Mammary epithelial cell (primary cell): ENCODE measurements around the gene DGKD.

ENCODE experiments used
- CTCF ChIP-seq, 2 donors: IDR thresholded peaks in 1 of 2; conservative IDR thresholded peaks in 1 of 2; 2 replicates each; pipeline ENCODE4 v1.5.1; 2011 to 2012; ENCODE audit warnings: inconsistent platforms in 2 of 2, low read length in 2 of 2, mild to moderate bottlenecking in 2 of 2, control low read depth in 1 of 2, low read depth in 1 of 2; ENCODE audit not compliant: insufficient read depth in 1 of 2; ENCODE audit errors: extremely low read depth in 1 of 2
- EZH2 ChIP-seq: IDR thresholded peaks from 2 replicates; pipeline ENCODE4 v1.6.1; 2012; ENCODE audit warnings: low read length, inconsistent platforms, borderline replicate concordance

- no peak for TF ChIP-seq EZH2
- no peak for TF ChIP-seq CTCF (conservative IDR thresholded peaks at IDR 0.05 in 1 of 2, IDR thresholded peaks at IDR 0.05 in 1 of 2; ENCODE audit: extremely low read depth in 1 of 2, insufficient read depth in 1 of 2, low read depth in 1 of 2, low read length in 2 of 2)
These were observed 132.1 kb downstream of the DGKD start for GRCh38 chr2:233486357-233486756.
